NT2/D1 (cell line): ENCODE data around the gene SGK1.
"Not testable (repeated sequence)": the region's sequence is repeated elsewhere in the genome, so short reads cannot be mapped to it uniquely, and the experiment has no call there.

Source experiments
- DNase-seq: peaks from one replicate; pipeline ENCODE4 v3.0.0-alpha.2; 2011; ENCODE audit warnings: low read depth, low spot score
- H3K27me3 ChIP-seq: 2 replicates; pipeline ENCODE4 v1.6.0; 2011; ENCODE audit warnings: mild to moderate bottlenecking; ENCODE audit not compliant: insufficient read length, insufficient read depth
- H3K36me3 ChIP-seq: 2 replicates; pipeline ENCODE4 v1.6.1; 2011; ENCODE audit warnings: mild to moderate bottlenecking, low read length, mixed read lengths; ENCODE audit not compliant: insufficient read depth, insufficient read length
- H3K4me1 ChIP-seq: 2 replicates; pipeline ENCODE4 v1.5.1; 2011; ENCODE audit not compliant: insufficient read depth, insufficient read length
- H3K4me3 ChIP-seq: 2 replicates; pipeline ENCODE4 v1.5.1; 2011; ENCODE audit warnings: low read depth; ENCODE audit not compliant: insufficient read length
- H3K9ac ChIP-seq: 2 replicates; pipeline ENCODE4 v1.6.0; 2011; ENCODE audit warnings: low read depth; ENCODE audit not compliant: insufficient read length
- H3K9me3 ChIP-seq: 2 replicates; pipeline ENCODE4 v1.5.1; 2011; ENCODE audit warnings: mild to moderate bottlenecking, low read length; ENCODE audit not compliant: insufficient read depth
- SUZ12 ChIP-seq: IDR thresholded peaks from 2 replicates; pipeline ENCODE4 v1.6.1; 2011; ENCODE audit not compliant: insufficient read length, insufficient read depth; ENCODE audit errors: extremely low read depth
- YY1 ChIP-seq: IDR thresholded peaks from 2 replicates; pipeline ENCODE4 v1.6.1; 2011; ENCODE audit not compliant: insufficient read length, insufficient read depth
- ZNF274 ChIP-seq: IDR thresholded peaks from 2 replicates; pipeline ENCODE4 v1.6.1; 2011; ENCODE audit warnings: mild to moderate bottlenecking, low read depth, low read length

Gene SGK1

GRCh38 chr6:134199848-134200606 lies 117.9 kb downstream of the SGK1 start:
- H3K4me3 ChIP-seq, result no peak overlapping the region
- no peaks in the 10 kb centered on the region for H3K36me3 ChIP-seq
- no peaks in the 10 kb centered on the region for H3K4me1 ChIP-seq
- no peak overlapping the region for H3K9ac ChIP-seq
- TF ChIP-seq YY1, result no peak
- no peak for TF ChIP-seq ZNF274
- TF ChIP-seq SUZ12, result no peak
- no peaks in the 10 kb centered on the region for H3K9me3 ChIP-seq
- no peak for DNase-seq
- no peaks in the 10 kb centered on the region for H3K27me3 ChIP-seq

DNA sequence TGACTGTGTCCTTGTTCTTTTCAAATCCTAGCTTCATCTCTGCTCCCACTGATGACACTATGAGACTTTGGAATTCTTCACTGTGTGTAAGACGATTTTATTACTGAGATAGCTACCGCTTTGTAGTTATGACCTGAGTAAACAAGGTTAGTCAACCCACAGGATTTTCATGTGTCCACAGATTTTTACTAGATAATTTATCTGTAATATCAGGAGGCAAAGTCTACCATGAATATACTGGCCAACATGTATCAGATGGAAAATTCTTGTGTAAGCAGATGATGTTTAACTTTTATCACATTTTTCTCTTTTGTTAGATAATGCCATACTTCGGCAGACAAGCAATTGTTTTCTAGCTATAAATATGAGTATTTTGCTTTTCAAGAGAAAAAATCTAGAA lies 119.8 kb downstream of the SGK1 start:
- no peaks in the 10 kb centered on the region for H3K4me1 ChIP-seq
- TF ChIP-seq YY1 (no peak), ZNF274 (no peak), SUZ12 (no peak)
- H3K9me3 ChIP-seq, result no peaks in the 10 kb centered on the region
- H3K36me3 ChIP-seq, result no peaks in the 10 kb centered on the region
- H3K4me3 ChIP-seq, result no peak overlapping the region
- H3K9ac ChIP-seq, result no peak overlapping the region
- H3K27me3 ChIP-seq, result no peaks in the 10 kb centered on the region
- no peak for DNase-seq

DNA sequence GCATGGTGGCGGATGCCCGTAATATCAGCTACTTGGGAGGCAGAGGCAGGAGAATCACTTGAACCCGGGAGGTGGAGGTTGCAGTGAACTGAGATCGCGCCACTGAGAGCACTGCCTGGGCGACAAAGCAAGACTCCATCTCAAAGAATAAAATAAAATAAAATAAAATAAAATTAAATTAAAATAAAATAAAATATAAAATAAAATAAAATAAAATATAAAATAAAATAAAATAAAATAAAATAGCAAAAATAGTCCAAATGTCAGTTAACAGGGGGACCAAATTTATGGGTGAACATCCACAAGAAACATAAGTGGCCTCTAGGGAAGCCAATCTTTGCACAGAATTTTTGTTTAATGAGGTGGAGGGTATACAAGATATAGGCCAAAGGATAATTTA lies 120.2 kb downstream of the SGK1 start:
- H3K27me3 ChIP-seq, H3K36me3 ChIP-seq, H3K9ac ChIP-seq, H3K4me1 ChIP-seq, H3K9me3 ChIP-seq, DNase-seq, H3K4me3 ChIP-seq: not testable (repeated sequence)

DNA sequence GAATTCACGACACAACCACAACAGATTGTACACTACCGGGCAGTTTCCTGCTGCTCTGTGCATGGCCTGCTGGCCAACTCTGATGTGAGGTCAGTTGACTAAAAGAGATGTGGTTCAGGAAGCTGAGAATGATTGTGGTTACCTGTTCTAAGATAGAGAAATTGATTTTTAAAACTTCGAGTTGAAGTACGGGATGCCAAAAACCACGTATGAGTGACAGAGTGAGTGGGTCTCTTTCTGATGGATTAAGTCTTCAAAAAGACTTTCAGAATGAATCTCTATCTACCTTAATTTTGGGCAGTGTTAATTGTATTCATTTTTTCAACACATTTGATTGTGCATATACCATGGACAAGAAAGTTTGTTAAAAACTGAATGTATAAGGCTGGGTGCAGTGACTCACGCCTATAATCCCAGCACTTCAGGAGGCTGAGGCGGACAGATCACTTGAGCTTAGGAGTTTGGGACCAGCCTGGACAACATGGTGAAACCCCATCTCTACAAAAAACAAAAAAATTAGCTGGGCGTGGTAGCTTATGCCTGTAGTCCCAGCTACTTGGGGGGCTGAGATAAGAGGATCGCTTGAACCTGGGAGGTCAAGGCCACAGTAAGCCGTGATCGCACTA lies 121.2 kb downstream of the SGK1 start:
- Histone ChIP-seq H3K9me3 (no peaks in the 10 kb centered on the region), H3K9ac (no peak overlapping the region), H3K4me1 (no peaks in the 10 kb centered on the region), H3K36me3 (no peaks in the 10 kb centered on the region), H3K27me3 (no peaks in the 10 kb centered on the region), H3K4me3 (no peak overlapping the region)
- TF ChIP-seq SUZ12, result no peak
- no peak for TF ChIP-seq ZNF274
- no peak for TF ChIP-seq YY1
- DNase-seq, result no peak

GRCh38 chr6:134195985-134196384 lies 121.9 kb downstream of the SGK1 start:
- Histone ChIP-seq H3K27me3 (no peaks in the 10 kb centered on the region), H3K9ac (no peak overlapping the region), H3K4me3 (no peak overlapping the region), H3K36me3 (no peaks in the 10 kb centered on the region), H3K4me1 (no peaks in the 10 kb centered on the region), H3K9me3 (no peaks in the 10 kb centered on the region)
- no peak for TF ChIP-seq YY1
- no peak for TF ChIP-seq SUZ12
- TF ChIP-seq ZNF274, result no peak
- no peak for DNase-seq

- no peaks in the 10 kb centered on the region for H3K27me3 ChIP-seq
- H3K36me3 ChIP-seq, result no peaks in the 10 kb centered on the region
- H3K9ac ChIP-seq, result no peak overlapping the region
- TF ChIP-seq ZNF274, result no peak
- TF ChIP-seq SUZ12, result no peak
- no peak for TF ChIP-seq YY1
- no peak for DNase-seq
- H3K4me3 ChIP-seq, result no peak overlapping the region
- H3K9me3 ChIP-seq, result no peaks in the 10 kb centered on the region
- H3K4me1 ChIP-seq, result no peaks in the 10 kb centered on the region
These were observed 122.6 kb downstream of the SGK1 start for GRCh38 chr6:134195164-134195906.

- no peak for TF ChIP-seq SUZ12
- no peak for TF ChIP-seq ZNF274
- TF ChIP-seq YY1, result no peak
- Histone ChIP-seq H3K9ac (no peak overlapping the region), H3K27me3 (no peaks in the 10 kb centered on the region), H3K9me3 (no peaks in the 10 kb centered on the region), H3K4me3 (no peak overlapping the region), H3K4me1 (no peaks in the 10 kb centered on the region), H3K36me3 (no peaks in the 10 kb centered on the region)
- no peak for DNase-seq
These were observed 124.1 kb downstream of the SGK1 start for GRCh38 chr6:134193536-134194498.

DNA sequence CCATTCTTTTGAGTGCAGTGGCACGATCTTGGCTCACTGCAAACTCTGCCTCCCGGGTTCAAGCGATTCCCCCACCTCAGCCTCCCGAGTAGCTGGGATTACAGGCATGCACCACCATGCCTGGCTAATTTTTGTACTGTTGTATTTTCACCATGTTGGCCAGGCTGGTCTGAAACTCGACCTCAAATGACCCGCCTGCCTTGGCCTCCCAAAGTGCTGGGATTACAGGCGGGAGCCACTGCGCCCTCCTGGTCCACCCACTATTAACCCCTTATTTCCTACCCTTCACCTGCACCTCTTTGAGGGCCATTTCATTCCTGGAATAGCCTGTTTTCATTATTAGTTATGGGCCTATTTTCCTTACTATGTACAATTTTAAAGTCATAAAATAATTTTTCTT lies 125.3 kb downstream of the SGK1 start:
- not testable (repeated sequence) for H3K27me3 ChIP-seq, H3K4me3 ChIP-seq, H3K9me3 ChIP-seq, H3K4me1 ChIP-seq, H3K9ac ChIP-seq, DNase-seq, H3K36me3 ChIP-seq
